Natural killer cell (primary cell): ENCODE results near the gene ITPKC. TPM values are rescaled to one million over a fixed set of nuclear protein-coding genes. Genes with fewer than 3 reads are reported as not detected.
"Not testable (repeated sequence)": the region's sequence is repeated elsewhere in the genome, so short reads cannot be mapped to it uniquely, and the experiment has no call there.

Experiments used
- ATAC-seq, 3 donors: fragments of 150-1000 bp in 2 of 3; fragments of 200-7000 bp in 1 of 3; cut with Tn5 transposase; 1 replicate in 1 of 3; 2 replicates in 2 of 3; pipeline ENCODE4 v1.10.0; 2021; ENCODE audit warnings: mild to moderate bottlenecking in 2 of 3, moderate library complexity in 2 of 3
- DNase-seq, 2 donors: peaks; one replicate each; pipeline versions ENCODE4 v3.0.0 to v3.0.0-alpha.2; 2013 to 2021; ENCODE audit warnings: mixed read lengths in 1 of 2
- H3K27ac ChIP-seq: one replicate; pipeline ENCODE4 v1.5.1; 2013; ENCODE audit warnings: mild to moderate bottlenecking, low read length
- H3K27me3 ChIP-seq: one replicate; pipeline ENCODE4 v1.6.1; 2013; ENCODE audit warnings: low read length; ENCODE audit not compliant: control insufficient read depth, insufficient read depth
- H3K36me3 ChIP-seq: one replicate; pipeline ENCODE4 v1.6.1; 2013; ENCODE audit warnings: low read length; ENCODE audit not compliant: control insufficient read depth, insufficient read depth
- H3K4me1 ChIP-seq: one replicate; pipeline ENCODE4 v1.6.1; 2013; ENCODE audit warnings: low read length; ENCODE audit not compliant: control insufficient read depth, insufficient read depth
- H3K4me3 ChIP-seq: one replicate; pipeline ENCODE4 v1.5.1; 2013; ENCODE audit warnings: low read length
- H3K9me3 ChIP-seq: one replicate; pipeline ENCODE4 v1.6.1; 2013; ENCODE audit warnings: low read length; ENCODE audit not compliant: control insufficient read depth, insufficient read depth
- H3K27ac Mint-ChIP-seq, 2 donors: one replicate each; pipeline ENCODE4 v1.8.0; 2022; ENCODE audit warnings: mild to moderate bottlenecking in 2 of 2, mixed read lengths in 2 of 2, moderate library complexity in 1 of 2
- H3K27me3 Mint-ChIP-seq, 2 donors: one replicate each; pipeline ENCODE4 v1.8.0; 2022; ENCODE audit warnings: low read depth in 2 of 2, mixed read lengths in 2 of 2
- H3K36me3 Mint-ChIP-seq: one replicate; pipeline ENCODE4 v1.8.0; 2022; ENCODE audit warnings: mixed read lengths
- H3K4me1 Mint-ChIP-seq, 2 donors: one replicate each; pipeline ENCODE4 v1.8.0; 2022; ENCODE audit warnings: mixed read lengths in 2 of 2
- H3K4me3 Mint-ChIP-seq: one replicate; pipeline ENCODE4 v1.8.0; 2022; ENCODE audit warnings: mild to moderate bottlenecking, moderate library complexity, mixed read lengths
- H3K9me3 Mint-ChIP-seq, 2 donors: one replicate each; pipeline ENCODE4 v1.8.0; 2022; ENCODE audit warnings: mixed read lengths in 2 of 2
- CTCF ChIP-seq: fragments of 200-600 bp; IDR thresholded peaks from one replicate; pipeline ENCODE4 v1.8.0; 2022; ENCODE audit warnings: antibody characterized with exemption
- WGBS: methylation state at CpG from one replicate; pipeline ENCODE4 v1.1.7; 2013; ENCODE audit warnings: missing lambda C conversion rate; ENCODE audit not compliant: insufficient coverage; 5-methylcytosine and 5-hydroxymethylcytosine counted together
- intact Hi-C: fragments of 100-400 bp; cut with micrococcal nuclease; formaldehyde crosslinking; loops from one replicate; pipeline ENCODE4 v1.14.2; 2022
- total RNA-seq, 4 donors: library from RNA; stranded (reverse); fragments of 120-200 nt in 1 of 4; gene quantifications; one replicate each; pipeline versions ENCODE4 v1.2.3 to v1.2.4, GENCODE V29; 2013 to 2022

The ITPKC gene
- total RNA-seq, 3 donors from 2014 or later (not counting 1 experiment from before 2014, with no cell fraction given): 8.7 to 11.1 (median 11.0) TPM

DNA sequence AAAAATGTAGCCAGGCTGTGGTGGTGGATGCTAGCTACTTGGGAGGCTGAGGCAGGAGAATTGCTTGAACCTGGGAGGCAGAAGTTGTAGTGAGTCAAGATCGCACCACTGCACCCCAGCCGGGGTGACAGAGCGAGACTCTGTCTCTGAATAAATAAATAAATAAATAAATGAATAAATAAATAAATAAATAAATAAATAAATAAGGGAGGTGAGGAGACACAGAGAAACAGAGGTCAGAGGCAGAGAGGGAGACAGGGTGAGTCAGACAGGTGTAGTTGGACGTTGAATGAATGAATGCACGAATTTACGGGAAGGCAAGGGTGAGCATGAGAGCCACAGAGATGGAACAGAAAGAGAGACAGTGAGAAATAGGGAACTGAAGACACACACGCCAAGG is 64.2 kb downstream of the ITPKC start:
- DNase-seq (no peak), ATAC-seq (no peak)
- WGBS: 95% methylated on average over 5 of the region's 7 CpGs
- TF ChIP-seq CTCF: no peak
- H3K4me3 Mint-ChIP-seq: no peak overlapping the region
- H3K9me3 Mint-ChIP-seq: no peaks in the 10 kb centered on the region
- H3K27me3 Mint-ChIP-seq: no peaks in the 10 kb centered on the region
- no peaks in the 10 kb centered on the region for H3K36me3 Mint-ChIP-seq
- no peaks in the 10 kb centered on the region for H3K27me3 ChIP-seq
- H3K4me1 ChIP-seq: peaks cover 26% of the 10 kb centered on the region
- H3K4me3 ChIP-seq: no peak overlapping the region
- intact Hi-C loops: no loop called here
- H3K36me3 ChIP-seq: peaks cover 19% of the 10 kb centered on the region
- peaks cover 37 to 51% of the 10 kb centered on the region in 2 donors for H3K4me1 Mint-ChIP-seq
- no peaks in the 10 kb centered on the region for H3K9me3 ChIP-seq
- peak overlapping the region in 1 of 2 donors; percentile 33 for H3K27ac Mint-ChIP-seq
- H3K27ac ChIP-seq: no peak overlapping the region

DNA sequence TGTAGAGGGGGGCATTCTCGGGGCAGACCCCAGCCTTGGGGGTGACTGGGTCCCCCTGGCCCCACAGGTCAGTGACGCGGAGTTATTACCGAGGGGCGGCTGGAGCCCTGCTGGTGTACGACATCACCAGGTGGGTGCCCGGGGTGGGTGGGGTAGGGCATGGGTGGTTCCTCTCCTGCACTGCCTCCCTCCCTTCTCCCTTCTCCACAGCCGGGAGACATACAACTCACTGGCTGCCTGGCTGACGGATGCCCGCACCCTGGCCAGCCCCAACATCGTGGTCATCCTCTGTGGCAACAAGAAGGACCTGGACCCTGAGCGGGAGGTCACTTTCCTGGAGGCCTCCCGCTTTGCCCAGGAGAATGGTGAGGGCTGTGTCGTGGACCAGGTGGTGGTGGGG is 66.8 kb downstream of the ITPKC start:
- TF ChIP-seq CTCF: no peak
- H3K27me3 ChIP-seq: no peaks in the 10 kb centered on the region
- H3K4me1 ChIP-seq: peaks cover 10% of the 10 kb centered on the region
- 94% methylated on average over 7 of the region's 14 CpGs for WGBS
- ATAC-seq: no peak
- H3K36me3 ChIP-seq: peaks cover 27% of the 10 kb centered on the region
- no peaks in the 10 kb centered on the region for H3K27me3 Mint-ChIP-seq
- H3K36me3 Mint-ChIP-seq: no peaks in the 10 kb centered on the region
- peaks cover 18 to 28% of the 10 kb centered on the region in 2 donors for H3K4me1 Mint-ChIP-seq
- no peak overlapping the region for H3K4me3 ChIP-seq
- intact Hi-C loops: no loop called here
- no peaks in the 10 kb centered on the region for H3K9me3 ChIP-seq
- no peak for DNase-seq
- no peak overlapping the region for H3K27ac ChIP-seq
- H3K27ac Mint-ChIP-seq: no peak overlapping the region
- no peaks in the 10 kb centered on the region for H3K9me3 Mint-ChIP-seq
- no peak overlapping the region for H3K4me3 Mint-ChIP-seq

DNA sequence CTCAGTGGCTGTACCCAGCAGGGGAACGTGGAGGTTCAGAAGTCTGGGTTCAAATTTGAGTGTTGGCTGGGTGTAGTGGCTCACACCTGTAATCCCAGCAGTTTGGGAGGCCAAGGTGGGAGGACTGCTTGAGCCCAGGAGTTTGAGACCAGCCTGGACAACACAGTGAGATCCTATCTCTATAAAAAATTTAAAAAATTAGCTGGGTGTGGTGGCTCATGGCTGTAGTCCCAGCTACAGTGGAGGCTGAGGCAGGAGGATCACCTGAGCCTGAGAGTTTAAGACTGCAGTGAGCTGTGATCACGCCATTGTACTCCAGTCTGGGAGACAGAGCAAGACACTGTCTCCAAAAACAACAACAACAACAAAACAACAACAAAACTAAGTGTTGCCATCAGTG is 67.2 kb downstream of the ITPKC start:
- ATAC-seq, H3K27ac ChIP-seq, intact Hi-C loops, H3K4me3 ChIP-seq, H3K36me3 Mint-ChIP-seq, H3K4me3 Mint-ChIP-seq, H3K4me1 ChIP-seq, DNase-seq, H3K9me3 Mint-ChIP-seq, H3K27ac Mint-ChIP-seq, H3K9me3 ChIP-seq, H3K27me3 ChIP-seq, H3K27me3 Mint-ChIP-seq: not testable (repeated sequence)
- H3K4me1 Mint-ChIP-seq: peaks cover 13 to 24% of the 10 kb centered on the region in 2 donors
- 90% methylated on average over 2 of the region's 2 CpGs for whole genome bisulfite sequencing
- peaks cover 27% of the 10 kb centered on the region for H3K36me3 ChIP-seq

DNA sequence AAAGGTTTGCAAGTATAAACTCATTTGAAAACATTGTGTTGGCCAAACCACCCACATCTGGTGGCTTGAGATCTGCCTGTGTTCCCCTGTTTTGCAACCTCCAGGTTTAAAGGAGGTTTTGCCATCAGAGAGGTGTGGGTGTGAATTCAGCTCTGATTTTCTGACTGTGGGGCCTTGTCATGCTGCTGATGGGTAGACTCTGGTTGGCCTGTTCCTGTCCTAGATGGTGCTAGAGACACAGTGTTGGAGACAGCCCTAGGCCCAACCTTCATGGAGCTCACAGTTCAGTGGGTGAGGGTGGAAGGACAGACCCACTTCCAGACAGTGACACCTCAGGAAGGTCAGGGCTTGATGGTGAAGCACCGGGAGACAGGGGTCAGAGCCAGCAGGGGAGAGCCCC is 68.6 kb downstream of the ITPKC start:
- H3K36me3 ChIP-seq: peaks cover 34% of the 10 kb centered on the region
- H3K27ac Mint-ChIP-seq: peak overlapping the region in 1 of 2 donors; percentile 51

More for the DNA sequence above, 68.6 kb downstream of the ITPKC start:
- Mint-ChIP-seq H3K4me3 (no peak overlapping the region), H3K27me3 (no peaks in the 10 kb centered on the region), H3K4me1 (peaks cover 3 to 22% of the 10 kb centered on the region in 2 donors), H3K36me3 (no peaks in the 10 kb centered on the region), H3K9me3 (no peaks in the 10 kb centered on the region)
- intact Hi-C loops: no loop called here
- no peak for TF ChIP-seq CTCF
- Histone ChIP-seq H3K4me3 (no peak overlapping the region), H3K4me1 (peaks cover under 1% of the 10 kb centered on the region), H3K9me3 (no peaks in the 10 kb centered on the region), H3K27ac (no peak overlapping the region), H3K27me3 (no peaks in the 10 kb centered on the region)
- ATAC-seq: no peak
- 87% methylated on average over 1 of the region's 1 CpG for WGBS
- no peak for DNase-seq
